A549 (cell line): ENCODE measurements around the gene KIR2DL1. TPM values are rescaled to one million over a fixed set of nuclear protein-coding genes. Genes with fewer than 3 reads are reported as not detected.
"Not testable (repeated sequence)": the region's sequence is repeated elsewhere in the genome, so short reads cannot be mapped to it uniquely, and the experiment has no call there.

ENCODE experiments used
- ATAC-seq, 2 experiments: fragments of 200-7000 bp in 1 of 2; fragments of >200 bp in 1 of 2; cut with Nextera tagmentation in 1 of 2; cut with Tn5 transposase in 1 of 2; 3 replicates each; pipeline versions ENCODE4 v1.8.0 to v1.9.1; 2018 to 2020; ENCODE audit warnings: mild to moderate bottlenecking in 1 of 2, moderate library complexity in 1 of 2
- CTCF ChIA-PET: fragments of 300-600 bp; sonication (Branson Sonifier 250); formaldehyde crosslinking; extraction: SDS; loops from one replicate; lab custom pipeline; 2021; ENCODE audit warnings: antibody characterized with exemption, inconsistent platforms; lab: Yijun Ruan, JAX
- POLR2A ChIA-PET: fragments of 350-600 bp; formaldehyde crosslinking; extraction: SDS; loops from one replicate; lab custom pipeline; 2021; ENCODE audit warnings: antibody characterized with exemption, inconsistent platforms; lab: Yijun Ruan, JAX
- DNase-seq, 2 experiments: peaks; one replicate each; pipeline versions ENCODE4 v3.0.0 to v3.0.0-alpha.2; 2011 to 2016; ENCODE audit warnings: low read depth in 1 of 2, low spot score in 1 of 2
- FAIRE-seq: peaks from 2 replicates; lab custom pipeline; 2011; peaks lifted over from hg19 to GRCh38; lab: Jason Lieb, UNC
- H3K27ac ChIP-seq, 2 experiments: fragments of >200 bp; sonication (Bioruptor Twin); formaldehyde crosslinking; 3 replicates each; pipeline ENCODE4 v1.5.1; 2016 to 2017
- H3K4me1 ChIP-seq: fragments of >200 bp; sonication (Bioruptor Twin); formaldehyde crosslinking; 3 replicates; pipeline ENCODE4 v1.6.1; 2016
- H3K4me2 ChIP-seq: fragments of >200 bp; sonication (Bioruptor Twin); formaldehyde crosslinking; 3 replicates; pipeline ENCODE4 v1.6.1; 2016
- H3K4me3 ChIP-seq: fragments of >200 bp; sonication (Bioruptor Twin); formaldehyde crosslinking; 3 replicates; pipeline ENCODE4 v1.5.1; 2016
- H3K9me3 ChIP-seq: fragments of >200 bp; sonication (Bioruptor Twin); formaldehyde crosslinking; 3 replicates; pipeline ENCODE4 v1.6.1; 2016
- CTCF ChIP-seq: fragments of >200 bp; sonication (Bioruptor Twin); formaldehyde crosslinking; IDR thresholded peaks from 3 replicates; pipeline ENCODE4 v1.5.1; 2016
- RARB ChIP-seq: fragments of 250-450 bp; sonication (Bioruptor Pico); IDR thresholded peaks from 2 replicates; pipeline ENCODE4 v1.8.0; 2021; ENCODE audit warnings: mild to moderate bottlenecking, moderate library complexity
- RCOR1 ChIP-seq: fragments of 150-350 bp; IDR thresholded peaks from 2 replicates; pipeline ENCODE4 v1.6.1; 2014; ENCODE audit warnings: antibody characterized with exemption, low read length, low read depth
- RFX5 ChIP-seq: fragments of 450-650 bp; IDR thresholded peaks from 2 replicates; pipeline ENCODE4 v1.7.1; 2014; ENCODE audit warnings: antibody characterized with exemption, mild to moderate bottlenecking, moderate library complexity
- RNF2 ChIP-seq: fragments of 200-600 bp; sonication (generic); IDR thresholded peaks from 2 replicates; pipeline ENCODE4 v1.6.1; 2016; ENCODE audit warnings: low read depth, mild to moderate bottlenecking, antibody characterized with exemption, moderate library complexity, borderline replicate concordance
- TFCP2L1 ChIP-seq: fragments of 250-450 bp; sonication (Bioruptor Pico); IDR thresholded peaks from 2 replicates; pipeline ENCODE4 v1.5.0; 2021; ENCODE audit warnings: mild to moderate bottlenecking
- WGBS: methylation state at CpG from one replicate; pipeline ENCODE4 v1.1.6; 2017; ENCODE audit errors: missing lambda C conversion rate; 5-methylcytosine and 5-hydroxymethylcytosine counted together
- polyA plus RNA-seq, 4 experiments: library from polyadenylated mRNA; depleted of rRNA in 3 of 4; stranded (reverse); fragments of >200 nt; fragmentation: RNase III in 1 of 4; extraction: RNeasy Plus Mini Kit Qiagen cat#74134 plus additional on column Dnase treatment in 1 of 4; gene quantifications; 2 replicates in 3 of 4; 3 replicates in 1 of 4; pipeline ENCODE4 v1.2.3, GENCODE V29; 2011 to 2017
- TF ChIP-seq, protein P1 (sequence below): IDR thresholded peaks from 2 replicates; pipeline ENCODE4 v1.6.1; 2012
- TF ChIP-seq, protein P2 (sequence below): IDR thresholded peaks from 2 replicates; pipeline ENCODE4 v1.6.1; 2012; ENCODE audit warnings: low read depth, borderline replicate concordance

Gene KIR2DL1
- polyA plus RNA-seq, 2 of the 4 experiments (the other 2 are of a cell fraction) = not detected

- no peak for TF ChIP-seq CTCF
- no peak for TF ChIP-seq RARB (CRISPR knock-in tag)
- no peak for TF ChIP-seq TFCP2L1 (CRISPR knock-in tag)
- TF ChIP-seq RNF2 = no peak
- no peak for TF ChIP-seq RCOR1
- no peak for TF ChIP-seq RFX5
- TF ChIP-seq, protein P1, sequence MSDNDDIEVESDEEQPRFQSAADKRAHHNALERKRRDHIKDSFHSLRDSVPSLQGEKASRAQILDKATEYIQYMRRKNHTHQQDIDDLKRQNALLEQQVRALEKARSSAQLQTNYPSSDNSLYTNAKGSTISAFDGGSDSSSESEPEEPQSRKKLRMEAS = no peak
- TF ChIP-seq, protein P2, sequence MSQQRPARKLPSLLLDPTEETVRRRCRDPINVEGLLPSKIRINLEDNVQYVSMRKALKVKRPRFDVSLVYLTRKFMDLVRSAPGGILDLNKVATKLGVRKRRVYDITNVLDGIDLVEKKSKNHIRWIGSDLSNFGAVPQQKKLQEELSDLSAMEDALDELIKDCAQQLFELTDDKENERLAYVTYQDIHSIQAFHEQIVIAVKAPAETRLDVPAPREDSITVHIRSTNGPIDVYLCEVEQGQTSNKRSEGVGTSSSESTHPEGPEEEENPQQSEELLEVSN = no peak
These were observed 29.8 kb upstream of the KIR2DL1 start (continued) for GRCh38 chr19:54739587-54740497.

DNA sequence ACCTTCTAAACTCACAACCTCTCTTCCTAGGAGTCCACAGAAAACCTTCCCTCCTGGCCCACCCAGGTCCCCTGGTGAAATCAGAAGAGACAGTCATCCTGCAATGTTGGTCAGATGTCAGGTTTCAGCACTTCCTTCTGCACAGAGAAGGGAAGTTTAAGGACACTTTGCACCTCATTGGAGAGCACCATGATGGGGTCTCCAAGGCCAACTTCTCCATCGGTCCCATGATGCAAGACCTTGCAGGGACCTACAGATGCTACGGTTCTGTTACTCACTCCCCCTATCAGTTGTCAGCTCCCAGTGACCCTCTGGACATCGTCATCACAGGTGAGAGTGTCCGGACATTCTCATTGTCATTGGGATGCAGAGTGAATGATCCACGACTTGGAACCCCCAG, 27.6 kb upstream of the KIR2DL1 start:
- 0% methylated on average over 5 of the region's 5 CpGs for WGBS
- DNase-seq, H3K9me3 ChIP-seq, POLR2A ChIA-PET, H3K4me3 ChIP-seq, FAIRE-seq, H3K4me2 ChIP-seq, ATAC-seq, H3K27ac ChIP-seq, CTCF ChIA-PET, H3K4me1 ChIP-seq: not testable (repeated sequence)

GRCh38 chr19:54744080-54744479, 25.5 kb upstream of the KIR2DL1 start:
- CTCF ChIA-PET, ATAC-seq, POLR2A ChIA-PET: not testable (repeated sequence)

GRCh38 chr19:54747614-54748322, 21.8 kb upstream of the KIR2DL1 start:
- H3K4me1 ChIP-seq, FAIRE-seq, H3K4me2 ChIP-seq, ATAC-seq, H3K27ac ChIP-seq, CTCF ChIA-PET, H3K4me3 ChIP-seq, H3K9me3 ChIP-seq, POLR2A ChIA-PET: not testable (repeated sequence)
- peak in 1 of 2 experiments; percentile 33 for DNase-seq
- 6% methylated on average over 9 of the region's 9 CpGs for whole genome bisulfite sequencing

More at GRCh38 chr19:54744080-54744479, 25.5 kb upstream of the KIR2DL1 start:
- FAIRE-seq, H3K4me3 ChIP-seq, H3K4me2 ChIP-seq, H3K4me1 ChIP-seq, H3K27ac ChIP-seq, DNase-seq, H3K9me3 ChIP-seq: not testable (repeated sequence)
- WGBS = 10% methylated on average over 5 of the region's 5 CpGs

DNA sequence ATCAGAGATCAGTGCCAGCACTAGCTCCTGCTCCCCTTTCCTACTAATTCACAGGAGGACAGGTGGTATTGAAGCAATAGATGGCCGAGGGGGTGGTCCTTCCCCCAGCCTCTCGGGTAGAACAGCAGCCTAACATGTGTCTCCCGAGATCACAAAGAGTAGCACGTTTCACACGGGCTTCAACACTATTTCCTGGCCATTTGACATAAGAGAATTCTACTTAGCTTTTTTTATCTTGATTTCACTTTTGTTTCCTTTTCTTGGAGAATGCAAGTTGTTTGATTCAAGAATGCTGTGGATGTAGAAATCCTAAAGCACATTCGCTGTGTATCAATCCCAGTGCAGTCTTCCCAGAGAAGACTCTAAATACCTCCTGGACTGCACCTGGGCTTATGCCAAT, 19.3 kb upstream of the KIR2DL1 start:
- POLR2A ChIA-PET, H3K27ac ChIP-seq, H3K9me3 ChIP-seq, H3K4me3 ChIP-seq, H3K4me2 ChIP-seq, H3K4me1 ChIP-seq, ATAC-seq, FAIRE-seq, DNase-seq, CTCF ChIA-PET: not testable (repeated sequence)
- WGBS = 1% methylated on average over 6 of the region's 6 CpGs

- ATAC-seq, FAIRE-seq, CTCF ChIA-PET: not testable (repeated sequence)
These were observed 13.1 kb upstream of the KIR2DL1 start for GRCh38 chr19:54756204-54757110.

GRCh38 chr19:54758577-54758976, 11.0 kb upstream of the KIR2DL1 start:
- H3K4me1 ChIP-seq, CTCF ChIA-PET, H3K4me2 ChIP-seq, POLR2A ChIA-PET, FAIRE-seq, H3K27ac ChIP-seq, H3K4me3 ChIP-seq, DNase-seq, ATAC-seq, H3K9me3 ChIP-seq: not testable (repeated sequence)
- 1% methylated on average over 6 of the region's 6 CpGs for WGBS

More at GRCh38 chr19:54756204-54757110, 13.1 kb upstream of the KIR2DL1 start:
- H3K27ac ChIP-seq, H3K9me3 ChIP-seq, POLR2A ChIA-PET, H3K4me2 ChIP-seq, H3K4me3 ChIP-seq, H3K4me1 ChIP-seq, DNase-seq: not testable (repeated sequence)
- 8% methylated on average over 11 of the region's 12 CpGs for WGBS

DNA sequence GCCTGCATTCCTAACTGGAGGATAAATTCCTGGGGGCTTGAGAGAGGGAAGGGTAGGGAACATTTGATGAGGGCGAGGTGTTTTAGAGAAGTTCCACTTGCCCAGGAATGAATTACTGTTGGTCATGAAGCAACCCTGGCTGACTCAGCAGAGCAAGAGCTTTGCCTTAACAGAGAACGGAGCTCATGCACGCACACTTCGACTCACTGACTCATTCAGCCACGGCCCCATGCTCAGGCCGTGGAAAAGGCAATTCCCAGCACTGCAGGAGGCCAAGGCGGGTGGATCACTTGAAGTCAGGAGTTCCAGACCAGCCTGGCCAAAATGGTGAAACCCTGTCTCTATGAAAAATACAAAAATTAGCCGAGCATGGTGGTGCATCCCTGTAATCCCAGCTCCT, 5.4 kb upstream of the KIR2DL1 start:
- FAIRE-seq, POLR2A ChIA-PET, H3K9me3 ChIP-seq, CTCF ChIA-PET, ATAC-seq, H3K27ac ChIP-seq, H3K4me3 ChIP-seq, H3K4me2 ChIP-seq, H3K4me1 ChIP-seq: not testable (repeated sequence)
- WGBS = 3% methylated on average over 8 of the region's 8 CpGs
- DNase-seq = peak in 1 of 2 experiments; percentile 19
